K562 (cell line): ENCODE data around the gene ANKRD23.

ENCODE experiments used
- BRCA1 ChIP-seq, 2 experiments: fragments of 450-650 bp in 1 of 2; sonication (generic) in 1 of 2; formaldehyde crosslinking in 1 of 2; IDR thresholded peaks; 2 replicates each; pipeline versions ENCODE4 v1.5.0 to v1.6.1; 2017 to 2020; ENCODE audit warnings: mild to moderate bottlenecking in 1 of 2, missing genetic modification reagents in 1 of 2
- ELF4 ChIP-seq: fragments of 450-650 bp; formaldehyde crosslinking; IDR thresholded peaks from 2 replicates; pipeline ENCODE4 v1.4.0; 2022; ENCODE audit warnings: missing genetic modification characterization
- FOS ChIP-seq: IDR thresholded peaks from 3 replicates; pipeline ENCODE4 v1.6.1; 2011; ENCODE audit not compliant: insufficient read length; ENCODE audit errors: extremely low read depth
- FOXK2 ChIP-seq, 2 experiments: fragments of 450-650 bp; IDR thresholded peaks in 1 of 2; conservative IDR thresholded peaks in 1 of 2; 2 replicates each; pipeline ENCODE4 v1.6.1; 2016; ENCODE audit warnings: low read depth in 2 of 2, mild to moderate bottlenecking in 1 of 2
- NR2F6 ChIP-seq: fragments of 450-650 bp; formaldehyde crosslinking; IDR thresholded peaks from 2 replicates; pipeline ENCODE4 v1.4.0; 2020; ENCODE audit warnings: mild to moderate bottlenecking
- RAD51 ChIP-seq: fragments of 450-650 bp; IDR thresholded peaks from 2 replicates; pipeline ENCODE4 v1.7.1; 2016; ENCODE audit warnings: low read depth, mild to moderate bottlenecking, borderline replicate concordance
- SMAD3 ChIP-seq: fragments of 450-650 bp; formaldehyde crosslinking; conservative IDR thresholded peaks from 2 replicates; pipeline ENCODE4 v1.4.0; 2020; ENCODE audit warnings: mild to moderate bottlenecking
- STAG1 ChIP-seq: sonication (generic); formaldehyde crosslinking; IDR thresholded peaks from 2 replicates; pipeline ENCODE4 v1.5.0; 2020; ENCODE audit warnings: missing genetic modification reagents, borderline replicate concordance
- ZNF224 ChIP-seq: sonication (generic); formaldehyde crosslinking; IDR thresholded peaks from 2 replicates; pipeline ENCODE4 v1.8.0; 2022; ENCODE audit warnings: mild to moderate bottlenecking, missing genetic modification reagents

DNA sequence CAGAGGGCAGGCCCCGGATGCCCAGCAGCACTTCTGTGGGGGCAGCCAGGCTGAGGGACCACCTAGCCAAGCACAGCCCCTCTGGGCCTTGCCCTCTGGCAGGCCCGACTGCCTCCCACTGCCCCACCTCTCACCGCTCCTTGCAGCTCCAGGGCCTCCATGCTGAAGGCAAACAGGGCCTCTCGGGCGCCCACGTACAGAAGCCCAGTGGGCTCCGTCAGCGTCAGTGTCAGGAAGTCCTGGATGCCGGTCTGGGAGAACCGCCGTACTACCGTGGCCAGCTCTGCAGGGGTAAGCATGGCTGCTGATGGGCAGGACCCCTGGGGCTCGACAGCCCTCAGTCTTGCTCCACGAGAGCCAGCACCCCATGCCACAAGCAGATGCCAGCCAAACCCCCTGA is 22.3 kb upstream of the ANKRD23 start:
- TF ChIP-seq STAG1 (CRISPR knock-in tag) (no peak), ZNF224 (no peak), RAD51 (no peak), SMAD3 (CRISPR knock-in tag) (no peak), BRCA1 (IDR thresholded peaks at IDR 0.05) (no peak), BRCA1 (CRISPR knock-in tag; IDR thresholded peaks at IDR 0.05) (no peak), FOS (no peak), FOXK2 (conservative IDR thresholded peaks at IDR 0.05 in 1 of 2, IDR thresholded peaks at IDR 0.05 in 1 of 2; ENCODE audit: low read depth in 2 of 2) (no peak), ELF4 (CRISPR knock-in tag) (no peak), NR2F6 (CRISPR knock-in tag) (no peak)
